K562 (cell line): ENCODE measurements around the gene PPP1R13L. TPM values are rescaled to one million over a fixed set of nuclear protein-coding genes. Genes with fewer than 3 reads are reported as not detected.

Source experiments
- BRCA1 ChIP-seq, 2 experiments: fragments of 450-650 bp in 1 of 2; sonication (generic) in 1 of 2; formaldehyde crosslinking in 1 of 2; IDR thresholded peaks; 2 replicates each; pipeline versions ENCODE4 v1.5.0 to v1.6.1; 2017 to 2020; ENCODE audit warnings: mild to moderate bottlenecking in 1 of 2, missing genetic modification reagents in 1 of 2
- CAMTA2 ChIP-seq: fragments of 250-450 bp; sonication (Bioruptor Pico); conservative IDR thresholded peaks from 2 replicates; pipeline ENCODE4 v1.5.1; 2022
- PCBP1 ChIP-seq: fragments of 200-400 bp; formaldehyde crosslinking; IDR thresholded peaks from 2 replicates; pipeline ENCODE4 v1.6.1; 2018; ENCODE audit warnings: mild to moderate bottlenecking, low read depth, low read length; ENCODE audit not compliant: poor library complexity, severe bottlenecking
- PHF8 ChIP-seq: fragments of 200-600 bp; sonication (generic); IDR thresholded peaks from 2 replicates; pipeline ENCODE4 v1.6.1; 2012; ENCODE audit warnings: mixed run types, mild to moderate bottlenecking, inconsistent platforms, low read length, moderate library complexity, borderline replicate concordance
- PYGO2 ChIP-seq: fragments of 450-650 bp; IDR thresholded peaks from 2 replicates; pipeline ENCODE4 v1.6.1; 2016; ENCODE audit warnings: mild to moderate bottlenecking, missing genetic modification characterization, moderate library complexity, missing compliant biosample characterization
- RERE ChIP-seq: sonication (generic); formaldehyde crosslinking; IDR thresholded peaks from 2 replicates; pipeline ENCODE4 v1.8.0; 2023; ENCODE audit warnings: missing genetic modification reagents, mild to moderate bottlenecking, borderline replicate concordance
- SMAD2 ChIP-seq: fragments of 150-350 bp; IDR thresholded peaks from 2 replicates; pipeline ENCODE4 v1.6.1; 2014; ENCODE audit warnings: low read depth, mild to moderate bottlenecking, low read length
- SRSF7 ChIP-seq: fragments of 200-400 bp; formaldehyde crosslinking; optimal IDR thresholded peaks from 2 replicates; pipeline ENCODE3; 2017; ENCODE audit warnings: mild to moderate bottlenecking, low read depth, low read length
- ZBTB26 ChIP-seq: fragments of 450-650 bp; formaldehyde crosslinking; IDR thresholded peaks from 2 replicates; pipeline ENCODE4 v1.4.0; 2022; ENCODE audit warnings: missing genetic modification characterization
- polyA plus RNA-seq, 8 experiments: library from polyadenylated mRNA; depleted of rRNA in 4 of 8; stranded (reverse) in 5 of 8; unstranded in 3 of 8; fragments of >200 nt; fragmentation: Nextera tagmentation in 2 of 8; fragmentation: Illumina TruSeq in 1 of 8; extraction: Ambion mirVana in 2 of 8; extraction: Trizol in 1 of 8; gene quantifications; 2 replicates each; pipeline versions ENCODE4 v1.2.1 to v1.2.3, GENCODE V29; 2011 to 2014; ENCODE audit warnings: inconsistent platforms in 1 of 8, missing spikeins in 1 of 8
- total RNA-seq, 7 experiments: library from RNA; depleted of rRNA in 6 of 7; stranded (reverse); fragments of >200 nt in 6 of 7; fragmentation: Illumina TruSeq in 2 of 7; extraction: Trizol in 2 of 7; gene quantifications; 2 replicates each; pipeline versions ENCODE4 v1.2.1 to v1.2.3, GENCODE V29; 2011 to 2021; ENCODE audit warnings: low replicate concordance in 1 of 7
- TF ChIP-seq, protein P1 (sequence below): fragments of 450-650 bp; IDR thresholded peaks from 2 replicates; pipeline ENCODE4 v1.6.1; 2016; ENCODE audit warnings: missing biosample characterization, missing genetic modification characterization
- TF ChIP-seq, protein P2 (sequence below): sonication (generic); formaldehyde crosslinking; IDR thresholded peaks from 2 replicates; pipeline ENCODE4 v1.5.0; 2020; ENCODE audit warnings: missing genetic modification reagents
- TF ChIP-seq, protein P3 (sequence below): sonication (generic); formaldehyde crosslinking; IDR thresholded peaks from 2 replicates; pipeline ENCODE4 v1.8.1; 2023; ENCODE audit warnings: missing genetic modification reagents, mild to moderate bottlenecking, borderline replicate concordance

Gene PPP1R13L
- total and polyA plus RNA-seq, 9 of the 15 experiments (the other 6 are each of a cell fraction or from before 2014, with no cell fraction given): 0.32 to 6.7 (median 2.0) TPM

GRCh38 chr19:45443462-45444317, 38.8 kb upstream of the PPP1R13L start (continued):
- TF ChIP-seq, protein P1, sequence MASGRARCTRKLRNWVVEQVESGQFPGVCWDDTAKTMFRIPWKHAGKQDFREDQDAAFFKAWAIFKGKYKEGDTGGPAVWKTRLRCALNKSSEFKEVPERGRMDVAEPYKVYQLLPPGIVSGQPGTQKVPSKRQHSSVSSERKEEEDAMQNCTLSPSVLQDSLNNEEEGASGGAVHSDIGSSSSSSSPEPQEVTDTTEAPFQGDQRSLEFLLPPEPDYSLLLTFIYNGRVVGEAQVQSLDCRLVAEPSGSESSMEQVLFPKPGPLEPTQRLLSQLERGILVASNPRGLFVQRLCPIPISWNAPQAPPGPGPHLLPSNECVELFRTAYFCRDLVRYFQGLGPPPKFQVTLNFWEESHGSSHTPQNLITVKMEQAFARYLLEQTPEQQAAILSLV (tag): no peak
- TF ChIP-seq SRSF7 (no peak), CAMTA2 (CRISPR knock-in tag) (no peak), SMAD2 (no peak), ZBTB26 (CRISPR knock-in tag) (peak; percentile 85), PHF8 (peak; percentile 40; the same call in 1 of the 2 replicates), PCBP1 (no peak), BRCA1 (IDR thresholded peaks at IDR 0.05) (no peak), BRCA1 (CRISPR knock-in tag; IDR thresholded peaks at IDR 0.05) (no peak), PYGO2 (tag) (no peak), RERE (no peak)
- TF ChIP-seq, protein P2, sequence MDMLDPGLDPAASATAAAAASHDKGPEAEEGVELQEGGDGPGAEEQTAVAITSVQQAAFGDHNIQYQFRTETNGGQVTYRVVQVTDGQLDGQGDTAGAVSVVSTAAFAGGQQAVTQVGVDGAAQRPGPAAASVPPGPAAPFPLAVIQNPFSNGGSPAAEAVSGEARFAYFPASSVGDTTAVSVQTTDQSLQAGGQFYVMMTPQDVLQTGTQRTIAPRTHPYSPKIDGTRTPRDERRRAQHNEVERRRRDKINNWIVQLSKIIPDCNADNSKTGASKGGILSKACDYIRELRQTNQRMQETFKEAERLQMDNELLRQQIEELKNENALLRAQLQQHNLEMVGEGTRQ (CRISPR knock-in tag): no peak
- TF ChIP-seq, protein P3, sequence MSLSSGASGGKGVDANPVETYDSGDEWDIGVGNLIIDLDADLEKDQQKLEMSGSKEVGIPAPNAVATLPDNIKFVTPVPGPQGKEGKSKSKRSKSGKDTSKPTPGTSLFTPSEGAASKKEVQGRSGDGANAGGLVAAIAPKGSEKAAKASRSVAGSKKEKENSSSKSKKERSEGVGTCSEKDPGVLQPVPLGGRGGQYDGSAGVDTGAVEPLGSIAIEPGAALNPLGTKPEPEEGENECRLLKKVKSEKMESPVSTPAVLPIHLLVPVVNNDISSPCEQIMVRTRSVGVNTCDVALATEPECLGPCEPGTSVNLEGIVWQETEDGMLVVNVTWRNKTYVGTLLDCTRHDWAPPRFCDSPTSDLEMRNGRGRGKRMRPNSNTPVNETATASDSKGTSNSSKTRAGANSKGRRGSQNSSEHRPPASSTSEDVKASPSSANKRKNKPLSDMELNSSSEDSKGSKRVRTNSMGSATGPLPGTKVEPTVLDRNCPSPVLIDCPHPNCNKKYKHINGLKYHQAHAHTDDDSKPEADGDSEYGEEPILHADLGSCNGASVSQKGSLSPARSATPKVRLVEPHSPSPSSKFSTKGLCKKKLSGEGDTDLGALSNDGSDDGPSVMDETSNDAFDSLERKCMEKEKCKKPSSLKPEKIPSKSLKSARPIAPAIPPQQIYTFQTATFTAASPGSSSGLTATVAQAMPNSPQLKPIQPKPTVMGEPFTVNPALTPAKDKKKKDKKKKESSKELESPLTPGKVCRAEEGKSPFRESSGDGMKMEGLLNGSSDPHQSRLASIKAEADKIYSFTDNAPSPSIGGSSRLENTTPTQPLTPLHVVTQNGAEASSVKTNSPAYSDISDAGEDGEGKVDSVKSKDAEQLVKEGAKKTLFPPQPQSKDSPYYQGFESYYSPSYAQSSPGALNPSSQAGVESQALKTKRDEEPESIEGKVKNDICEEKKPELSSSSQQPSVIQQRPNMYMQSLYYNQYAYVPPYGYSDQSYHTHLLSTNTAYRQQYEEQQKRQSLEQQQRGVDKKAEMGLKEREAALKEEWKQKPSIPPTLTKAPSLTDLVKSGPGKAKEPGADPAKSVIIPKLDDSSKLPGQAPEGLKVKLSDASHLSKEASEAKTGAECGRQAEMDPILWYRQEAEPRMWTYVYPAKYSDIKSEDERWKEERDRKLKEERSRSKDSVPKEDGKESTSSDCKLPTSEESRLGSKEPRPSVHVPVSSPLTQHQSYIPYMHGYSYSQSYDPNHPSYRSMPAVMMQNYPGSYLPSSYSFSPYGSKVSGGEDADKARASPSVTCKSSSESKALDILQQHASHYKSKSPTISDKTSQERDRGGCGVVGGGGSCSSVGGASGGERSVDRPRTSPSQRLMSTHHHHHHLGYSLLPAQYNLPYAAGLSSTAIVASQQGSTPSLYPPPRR (CRISPR knock-in tag): no peak
